HG03521 (cell line): ENCODE data around the gene TBCA.

Experiments
- ATAC-seq: cut with Tn5 transposase; IDR thresholded peaks from one replicate; pipeline ENCODE4 v1.9.1; 2021; ENCODE audit warnings: mild to moderate bottlenecking, moderate library complexity; ENCODE audit not compliant: unreplicated experiment

TBCA gene

GRCh38 chr5:77644371-77645157, 131.6 kb downstream of the TBCA start:
- ATAC-seq, result no peak

GRCh38 chr5:77643654-77644370, 132.3 kb downstream of the TBCA start:
- ATAC-seq, result no peak

GRCh38 chr5:77642738-77643653, 133.1 kb downstream of the TBCA start:
- no peak for ATAC-seq

GRCh38 chr5:77641963-77642737, 134.0 kb downstream of the TBCA start:
- ATAC-seq, result no peak

- ATAC-seq, result no peak
Measured at GRCh38 chr5:77641397-77641943, 134.7 kb downstream of the TBCA start.
